K562 (cell line): ENCODE measurements around the gene FJX1.

ENCODE experiments used
- EZH2 ChIP-seq: IDR thresholded peaks from 2 replicates; pipeline ENCODE4 v1.6.1; 2012; ENCODE audit warnings: low read depth, mild to moderate bottlenecking, inconsistent platforms, low read length, borderline replicate concordance
- FOXM1 ChIP-seq, 2 experiments: fragments of 450-650 bp in 1 of 2; sonication (generic) in 1 of 2; formaldehyde crosslinking in 1 of 2; IDR thresholded peaks; 2 replicates each; pipeline versions ENCODE4 v1.6.1 to v1.9.0; 2017 to 2022; ENCODE audit warnings: low read depth in 2 of 2, mild to moderate bottlenecking in 2 of 2, missing genetic modification reagents in 1 of 2, moderate library complexity in 1 of 2
- KDM1A ChIP-seq, 2 experiments: fragments of 450-650 bp; IDR thresholded peaks; 2 replicates each; pipeline ENCODE4 v1.6.1; 2016; ENCODE audit warnings: mild to moderate bottlenecking in 2 of 2
- MAFF ChIP-seq: IDR thresholded peaks from 2 replicates; pipeline ENCODE4 v1.6.1; 2012; ENCODE audit warnings: low read length, improper control_type of control experiment
- SLC30A9 ChIP-seq: fragments of 250-450 bp; sonication (Bioruptor Pico); IDR thresholded peaks from 2 replicates; pipeline ENCODE4 v1.8.0; 2022; ENCODE audit warnings: mild to moderate bottlenecking, moderate library complexity
- SOX6 ChIP-seq: fragments of 450-650 bp; IDR thresholded peaks from 2 replicates; pipeline ENCODE4 v1.6.1; 2014; ENCODE audit warnings: mild to moderate bottlenecking
- ZNF143 ChIP-seq: sonication (generic); formaldehyde crosslinking; IDR thresholded peaks from 2 replicates; pipeline ENCODE4 v1.9.0; 2022; ENCODE audit warnings: mild to moderate bottlenecking, missing genetic modification reagents
- TF ChIP-seq, protein P1 (sequence below): sonication (generic); formaldehyde crosslinking; IDR thresholded peaks from 2 replicates; pipeline ENCODE4 v1.8.1; 2023; ENCODE audit warnings: mild to moderate bottlenecking, missing genetic modification reagents, moderate library complexity
- TF ChIP-seq, protein P2 (sequence below): sonication (generic); formaldehyde crosslinking; IDR thresholded peaks from 2 replicates; pipeline ENCODE4 v1.8.0; 2023; ENCODE audit warnings: missing genetic modification reagents, mild to moderate bottlenecking, borderline replicate concordance

DNA sequence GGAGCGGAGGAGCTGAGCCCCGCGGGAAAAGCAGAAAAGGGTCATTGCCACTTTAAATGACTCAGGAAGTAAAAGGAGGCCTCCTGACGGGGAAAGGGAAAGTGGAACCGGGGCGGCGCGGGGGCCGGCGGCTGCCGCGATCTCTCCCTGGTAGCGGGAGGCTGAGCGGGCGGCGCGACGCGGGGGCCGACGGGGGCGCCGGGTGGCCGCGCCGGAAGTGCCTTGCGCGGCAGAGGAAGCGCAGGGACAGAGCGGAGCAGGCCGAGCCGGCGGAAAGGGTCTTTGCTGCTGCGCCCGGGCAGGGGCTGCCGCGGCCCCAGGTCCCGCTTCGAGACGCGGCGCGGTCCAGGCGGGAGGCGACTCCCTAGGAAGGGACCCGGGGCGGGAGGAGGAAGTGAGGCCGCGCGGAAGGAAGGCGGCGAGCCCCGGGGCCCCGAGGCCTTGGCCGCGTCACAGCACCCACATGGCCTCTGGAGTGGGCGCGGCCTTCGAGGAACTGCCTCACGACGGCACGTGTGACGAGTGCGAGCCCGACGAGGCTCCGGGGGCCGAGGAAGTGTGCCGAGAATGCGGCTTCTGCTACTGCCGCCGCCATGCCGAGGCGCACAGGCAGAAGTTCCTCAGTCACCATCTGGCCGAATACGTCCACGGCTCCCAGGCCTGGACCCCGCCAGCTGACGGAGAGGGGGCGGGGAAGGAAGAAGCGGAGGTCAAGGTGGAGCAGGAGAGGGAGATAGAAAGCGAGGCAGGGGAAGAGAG is 44.6 kb downstream of the FJX1 start, which contains the start of gene TRIM44:
- TF ChIP-seq EZH2, result no peak
- TF ChIP-seq, protein P1, sequence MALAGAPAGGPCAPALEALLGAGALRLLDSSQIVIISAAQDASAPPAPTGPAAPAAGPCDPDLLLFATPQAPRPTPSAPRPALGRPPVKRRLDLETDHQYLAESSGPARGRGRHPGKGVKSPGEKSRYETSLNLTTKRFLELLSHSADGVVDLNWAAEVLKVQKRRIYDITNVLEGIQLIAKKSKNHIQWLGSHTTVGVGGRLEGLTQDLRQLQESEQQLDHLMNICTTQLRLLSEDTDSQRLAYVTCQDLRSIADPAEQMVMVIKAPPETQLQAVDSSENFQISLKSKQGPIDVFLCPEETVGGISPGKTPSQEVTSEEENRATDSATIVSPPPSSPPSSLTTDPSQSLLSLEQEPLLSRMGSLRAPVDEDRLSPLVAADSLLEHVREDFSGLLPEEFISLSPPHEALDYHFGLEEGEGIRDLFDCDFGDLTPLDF, result peak; percentile 79
- no peak for TF ChIP-seq SLC30A9
- peak; percentile 42; the same call in 1 of the 2 replicates for TF ChIP-seq FOXM1 (IDR thresholded peaks at IDR 0.05; ENCODE audit: low read depth)
- TF ChIP-seq FOXM1 (CRISPR knock-in tag; IDR thresholded peaks at IDR 0.05; ENCODE audit: low read depth), result peak; percentile 96
- TF ChIP-seq ZNF143 (CRISPR knock-in tag), result peak; percentile 62
- peak; percentile 36; the same call in 1 of the 2 replicates for TF ChIP-seq SOX6
- no peak for TF ChIP-seq MAFF
- TF ChIP-seq, protein P2, sequence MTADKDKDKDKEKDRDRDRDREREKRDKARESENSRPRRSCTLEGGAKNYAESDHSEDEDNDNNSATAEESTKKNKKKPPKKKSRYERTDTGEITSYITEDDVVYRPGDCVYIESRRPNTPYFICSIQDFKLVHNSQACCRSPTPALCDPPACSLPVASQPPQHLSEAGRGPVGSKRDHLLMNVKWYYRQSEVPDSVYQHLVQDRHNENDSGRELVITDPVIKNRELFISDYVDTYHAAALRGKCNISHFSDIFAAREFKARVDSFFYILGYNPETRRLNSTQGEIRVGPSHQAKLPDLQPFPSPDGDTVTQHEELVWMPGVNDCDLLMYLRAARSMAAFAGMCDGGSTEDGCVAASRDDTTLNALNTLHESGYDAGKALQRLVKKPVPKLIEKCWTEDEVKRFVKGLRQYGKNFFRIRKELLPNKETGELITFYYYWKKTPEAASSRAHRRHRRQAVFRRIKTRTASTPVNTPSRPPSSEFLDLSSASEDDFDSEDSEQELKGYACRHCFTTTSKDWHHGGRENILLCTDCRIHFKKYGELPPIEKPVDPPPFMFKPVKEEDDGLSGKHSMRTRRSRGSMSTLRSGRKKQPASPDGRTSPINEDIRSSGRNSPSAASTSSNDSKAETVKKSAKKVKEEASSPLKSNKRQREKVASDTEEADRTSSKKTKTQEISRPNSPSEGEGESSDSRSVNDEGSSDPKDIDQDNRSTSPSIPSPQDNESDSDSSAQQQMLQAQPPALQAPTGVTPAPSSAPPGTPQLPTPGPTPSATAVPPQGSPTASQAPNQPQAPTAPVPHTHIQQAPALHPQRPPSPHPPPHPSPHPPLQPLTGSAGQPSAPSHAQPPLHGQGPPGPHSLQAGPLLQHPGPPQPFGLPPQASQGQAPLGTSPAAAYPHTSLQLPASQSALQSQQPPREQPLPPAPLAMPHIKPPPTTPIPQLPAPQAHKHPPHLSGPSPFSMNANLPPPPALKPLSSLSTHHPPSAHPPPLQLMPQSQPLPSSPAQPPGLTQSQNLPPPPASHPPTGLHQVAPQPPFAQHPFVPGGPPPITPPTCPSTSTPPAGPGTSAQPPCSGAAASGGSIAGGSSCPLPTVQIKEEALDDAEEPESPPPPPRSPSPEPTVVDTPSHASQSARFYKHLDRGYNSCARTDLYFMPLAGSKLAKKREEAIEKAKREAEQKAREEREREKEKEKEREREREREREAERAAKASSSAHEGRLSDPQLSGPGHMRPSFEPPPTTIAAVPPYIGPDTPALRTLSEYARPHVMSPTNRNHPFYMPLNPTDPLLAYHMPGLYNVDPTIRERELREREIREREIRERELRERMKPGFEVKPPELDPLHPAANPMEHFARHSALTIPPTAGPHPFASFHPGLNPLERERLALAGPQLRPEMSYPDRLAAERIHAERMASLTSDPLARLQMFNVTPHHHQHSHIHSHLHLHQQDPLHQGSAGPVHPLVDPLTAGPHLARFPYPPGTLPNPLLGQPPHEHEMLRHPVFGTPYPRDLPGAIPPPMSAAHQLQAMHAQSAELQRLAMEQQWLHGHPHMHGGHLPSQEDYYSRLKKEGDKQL (CRISPR knock-in tag), result peak; percentile 77; the same call in 1 of the 2 replicates
- TF ChIP-seq KDM1A (IDR thresholded peaks at IDR 0.05), result no peak; a peak in 1 of 4 replicates
